ENCODE results near the gene ABCG4.
"Not testable (repeated sequence)": the region's sequence is repeated elsewhere in the genome, so short reads cannot be mapped to it uniquely, and the experiment has no call there.

Gene ABCG4

GRCh38 chr11:119154178-119154577 is 5.3 kb downstream of the ABCG4 start:
- DNase-seq (ENCODE audit: low read depth in 2 of 2) = no peak

GRCh38 chr11:119155733-119156492 is 7.1 kb downstream of the ABCG4 start:
- no peak for DNase-seq (ENCODE audit: low read depth in 2 of 2)

GRCh38 chr11:119156496-119156895 is 7.6 kb downstream of the ABCG4 start:
- no peak for DNase-seq (ENCODE audit: low read depth in 2 of 2)

- DNase-seq (ENCODE audit: low read depth in 2 of 2) = no peak
Observed at GRCh38 chr11:119157063-119157462, 8.2 kb downstream of the ABCG4 start.

GRCh38 chr11:119158467-119158866 is 9.6 kb downstream of the ABCG4 start:
- DNase-seq (ENCODE audit: low read depth in 2 of 2) = no peak

GRCh38 chr11:119160151-119160550 is 11.3 kb downstream of the ABCG4 start:
- no peak for DNase-seq (ENCODE audit: low read depth in 2 of 2)

GRCh38 chr11:119161871-119162270 is 13.0 kb downstream of the ABCG4 start:
- no peak for DNase-seq (ENCODE audit: low read depth in 2 of 2)

- no peak for DNase-seq (ENCODE audit: low read depth in 2 of 2)
Observed at GRCh38 chr11:119166368-119167076, 17.7 kb downstream of the ABCG4 start.

- not testable (repeated sequence) for DNase-seq (ENCODE audit: low read depth in 2 of 2)
Observed at GRCh38 chr11:119167077-119167458, 18.2 kb downstream of the ABCG4 start.

GRCh38 chr11:119167933-119168332 is 19.1 kb downstream of the ABCG4 start:
- DNase-seq (ENCODE audit: low read depth in 2 of 2) = no peak

GRCh38 chr11:119168471-119169281 is 19.8 kb downstream of the ABCG4 start, which contains the start of gene NLRX1:
Gene NLRX1, plus strand, starts transcription at chr11:119168725. Its CDS starts 2,679 bp downstream, at chr11:119171404.
- peak; percentile 59 to 68 for DNase-seq (ENCODE audit: low read depth in 2 of 2)

- DNase-seq (ENCODE audit: low read depth in 2 of 2) = no peak
Observed at GRCh38 chr11:119169282-119169719, 20.4 kb downstream of the ABCG4 start.

GRCh38 chr11:119172513-119172912 is 23.7 kb downstream of the ABCG4 start:
- DNase-seq (ENCODE audit: low read depth in 2 of 2) = no peak

GRCh38 chr11:119173453-119173852 is 24.6 kb downstream of the ABCG4 start:
- no peak for DNase-seq (ENCODE audit: low read depth in 2 of 2)

GRCh38 chr11:119175493-119176077 is 26.7 kb downstream of the ABCG4 start:
- no peak for DNase-seq (ENCODE audit: low read depth in 2 of 2)

GRCh38 chr11:119178166-119178680 is 29.4 kb downstream of the ABCG4 start:
- DNase-seq (ENCODE audit: low read depth in 2 of 2) = no peak

GRCh38 chr11:119179342-119179741 is 30.5 kb downstream of the ABCG4 start:
- no peak for DNase-seq (ENCODE audit: low read depth in 2 of 2)

GRCh38 chr11:119179983-119180382 is 31.1 kb downstream of the ABCG4 start:
- no peak for DNase-seq (ENCODE audit: low read depth in 2 of 2)

GRCh38 chr11:119180729-119181676 is 32.2 kb downstream of the ABCG4 start:
- no peak for DNase-seq (ENCODE audit: low read depth in 2 of 2)

GRCh38 chr11:119181677-119182412 is 33.0 kb downstream of the ABCG4 start:
- no peak for DNase-seq (ENCODE audit: low read depth in 2 of 2)
